Measurements from ENCODE around the gene PDZD4.

GRCh38 chrX:153875391-153876111 lies 45.2 kb upstream of the PDZD4 start:
- TF ChIP-seq YY1 (IDR thresholded peaks at IDR 0.05; ENCODE audit: low read depth), result no peak
- TF ChIP-seq FOXM1 (IDR thresholded peaks at IDR 0.05; ENCODE audit: borderline replicate concordance, low read depth), result no peak
- peak; percentile 57; the same call in 1 of the 2 replicates for TF ChIP-seq MAX (IDR thresholded peaks at IDR 0.05)
- TF ChIP-seq, protein P1, sequence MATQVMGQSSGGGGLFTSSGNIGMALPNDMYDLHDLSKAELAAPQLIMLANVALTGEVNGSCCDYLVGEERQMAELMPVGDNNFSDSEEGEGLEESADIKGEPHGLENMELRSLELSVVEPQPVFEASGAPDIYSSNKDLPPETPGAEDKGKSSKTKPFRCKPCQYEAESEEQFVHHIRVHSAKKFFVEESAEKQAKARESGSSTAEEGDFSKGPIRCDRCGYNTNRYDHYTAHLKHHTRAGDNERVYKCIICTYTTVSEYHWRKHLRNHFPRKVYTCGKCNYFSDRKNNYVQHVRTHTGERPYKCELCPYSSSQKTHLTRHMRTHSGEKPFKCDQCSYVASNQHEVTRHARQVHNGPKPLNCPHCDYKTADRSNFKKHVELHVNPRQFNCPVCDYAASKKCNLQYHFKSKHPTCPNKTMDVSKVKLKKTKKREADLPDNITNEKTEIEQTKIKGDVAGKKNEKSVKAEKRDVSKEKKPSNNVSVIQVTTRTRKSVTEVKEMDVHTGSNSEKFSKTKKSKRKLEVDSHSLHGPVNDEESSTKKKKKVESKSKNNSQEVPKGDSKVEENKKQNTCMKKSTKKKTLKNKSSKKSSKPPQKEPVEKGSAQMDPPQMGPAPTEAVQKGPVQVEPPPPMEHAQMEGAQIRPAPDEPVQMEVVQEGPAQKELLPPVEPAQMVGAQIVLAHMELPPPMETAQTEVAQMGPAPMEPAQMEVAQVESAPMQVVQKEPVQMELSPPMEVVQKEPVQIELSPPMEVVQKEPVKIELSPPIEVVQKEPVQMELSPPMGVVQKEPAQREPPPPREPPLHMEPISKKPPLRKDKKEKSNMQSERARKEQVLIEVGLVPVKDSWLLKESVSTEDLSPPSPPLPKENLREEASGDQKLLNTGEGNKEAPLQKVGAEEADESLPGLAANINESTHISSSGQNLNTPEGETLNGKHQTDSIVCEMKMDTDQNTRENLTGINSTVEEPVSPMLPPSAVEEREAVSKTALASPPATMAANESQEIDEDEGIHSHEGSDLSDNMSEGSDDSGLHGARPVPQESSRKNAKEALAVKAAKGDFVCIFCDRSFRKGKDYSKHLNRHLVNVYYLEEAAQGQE (IDR thresholded peaks at IDR 0.05; ENCODE audit: low read depth), result peak; percentile 99
- TF ChIP-seq NFIC (IDR thresholded peaks at IDR 0.05), result no peak
- TF ChIP-seq RAD21 (IDR thresholded peaks at IDR 0.05; ENCODE audit: low read depth), result no peak

Data from Ishikawa (cell line).